HCT116 (cell line): Measurements from ENCODE around the gene DTWD2. TPM values are rescaled to one million over a fixed set of nuclear protein-coding genes. Genes with fewer than 3 reads are reported as not detected.

ENCODE experiments used
- ATAC-seq: fragments of 200-7000 bp; cut with Tn5 transposase; 2 replicates; pipeline ENCODE4 v1.9.1; 2020; ENCODE audit warnings: mild to moderate bottlenecking, moderate library complexity
- BruUV-seq: library from RNA; stranded (reverse); fragments of 400-500 nt; replicated peaks from 2 replicates; lab custom pipeline; 2021; lab: Mats Ljungman, UMichigan
- CTCF ChIA-PET: fragments of 300-600 bp; sonication (Branson Sonifier 250); formaldehyde crosslinking; loops from one replicate; lab custom pipeline; 2021; ENCODE audit warnings: antibody characterized with exemption; lab: Charles Lee
- POLR2A ChIA-PET: fragments of 300-600, 350-600 bp; sonication (Branson Sonifier 250); formaldehyde crosslinking; loops from one replicate; lab custom pipeline; 2021; ENCODE audit warnings: antibody characterized with exemption; lab: Charles Lee
- RAD21 ChIA-PET, 2 experiments: fragments of 300-600 bp; sonication (Branson Sonifier 250); formaldehyde crosslinking; loops; one replicate each; lab custom pipeline; 2023; ENCODE audit warnings: low total read pairs in 2 of 2; ENCODE audit not compliant: uncharacterized antibody in 2 of 2, unreplicated experiment in 2 of 2, low non-redundant PET in 1 of 2; lab: Charles Lee
- DNase-seq: peaks from one replicate; pipeline ENCODE4 v3.0.0-alpha.2; 2010; ENCODE audit warnings: low read depth, low spot score
- H2AFZ ChIP-seq: fragments of 200-600 bp; shearing (Covaris generic), sonication (generic); 2 replicates; pipeline ENCODE4 v1.6.1; 2017; ENCODE audit warnings: low read depth, mixed run types, mixed read lengths, antibody characterized with exemption, low read length; ENCODE audit not compliant: poor library complexity, severe bottlenecking
- H3K27ac ChIP-seq: 2 replicates; pipeline ENCODE4 v1.5.1; 2012; ENCODE audit warnings: low read depth, low read length
- H3K27me3 ChIP-seq: fragments of 200-600 bp; sonication (generic); 2 replicates; pipeline ENCODE4 v1.6.1; 2016; ENCODE audit warnings: mixed run types, low read length, mixed read lengths; ENCODE audit not compliant: insufficient read depth
- H3K36me3 ChIP-seq, 2 experiments: fragments of 200-500 bp in 1 of 2; fragments of 200-600 bp in 1 of 2; sonication (Bioruptor generic) in 1 of 2; sonication (generic) in 1 of 2; 2 replicates each; pipeline versions ENCODE4 v1.5.1 to v1.6.1; 2014 to 2016; ENCODE audit warnings: low read length in 2 of 2, inconsistent platforms in 1 of 2, mixed read lengths in 1 of 2, mixed run types in 1 of 2; ENCODE audit not compliant: insufficient read depth in 2 of 2, control insufficient read depth in 1 of 2
- H3K4me1 ChIP-seq, 2 experiments: fragments of 200-600 bp in 1 of 2; sonication (generic) in 1 of 2; 2 replicates each; pipeline versions ENCODE4 v1.5.1 to v1.6.1; 2012 to 2017; ENCODE audit warnings: low read length in 2 of 2, inconsistent platforms in 1 of 2, mild to moderate bottlenecking in 1 of 2, mixed read lengths in 1 of 2, mixed run types in 1 of 2, moderate library complexity in 1 of 2; ENCODE audit not compliant: insufficient read depth in 2 of 2, control insufficient read depth in 1 of 2
- H3K4me2 ChIP-seq: fragments of 200-600 bp; sonication (generic); 2 replicates; pipeline ENCODE4 v1.6.1; 2017; ENCODE audit warnings: mixed run types, low read length, mixed read lengths
- H3K4me3 ChIP-seq, 2 experiments: fragments of 200-600 bp in 1 of 2; sonication (generic) in 1 of 2; replicated peaks in 1 of 2; 2 replicates each; pipeline ENCODE4 v1.5.1; 2011 to 2016; ENCODE audit warnings: low read length in 2 of 2, control low read depth in 1 of 2, low read depth in 1 of 2, mild to moderate bottlenecking in 1 of 2, mixed read lengths in 1 of 2, mixed run types in 1 of 2
- H3K79me2 ChIP-seq: fragments of 200-600 bp; sonication (generic); 2 replicates; pipeline ENCODE4 v1.6.1; 2017; ENCODE audit warnings: mild to moderate bottlenecking, mixed run types, low read length, moderate library complexity, mixed read lengths; ENCODE audit not compliant: insufficient read depth
- H3K9ac ChIP-seq: fragments of 200-600 bp; sonication (generic); 2 replicates; pipeline ENCODE4 v1.6.1; 2016; ENCODE audit warnings: low read length, mixed read lengths
- H3K9me2 ChIP-seq: fragments of 200-600 bp; sonication (generic), shearing (Covaris generic); 2 replicates; pipeline ENCODE4 v1.6.1; 2017; ENCODE audit warnings: mixed run types, mild to moderate bottlenecking, moderate library complexity; ENCODE audit not compliant: insufficient read depth
- H3K9me3 ChIP-seq, 2 experiments: fragments of 200-500 bp in 1 of 2; fragments of 200-600 bp in 1 of 2; sonication (Bioruptor generic) in 1 of 2; sonication (generic) in 1 of 2; 2 replicates each; pipeline ENCODE4 v1.6.1; 2014 to 2017; ENCODE audit warnings: low read length in 2 of 2, mixed read lengths in 2 of 2, inconsistent platforms in 1 of 2, low read depth in 1 of 2, mild to moderate bottlenecking in 1 of 2, mixed run types in 1 of 2, moderate library complexity in 1 of 2; ENCODE audit not compliant: control insufficient read depth in 1 of 2, insufficient read depth in 1 of 2
- H4K20me1 ChIP-seq: fragments of 200-600 bp; sonication (generic), shearing (Covaris generic); 2 replicates; pipeline ENCODE4 v1.6.1; 2017; ENCODE audit warnings: mixed run types, mild to moderate bottlenecking, moderate library complexity; ENCODE audit not compliant: insufficient read depth
- CEBPB ChIP-seq: IDR thresholded peaks from 2 replicates; pipeline ENCODE4 v1.6.1; 2012; ENCODE audit warnings: low read depth
- EGR1 ChIP-seq: IDR thresholded peaks from 2 replicates; pipeline ENCODE4 v1.6.1; 2012; ENCODE audit warnings: low read depth
- EZH2 ChIP-seq: fragments of 200-600 bp; sonication (generic); IDR thresholded peaks from 2 replicates; pipeline ENCODE4 v1.6.1; 2017; ENCODE audit warnings: antibody characterized with exemption, mixed run types
- EZH2phosphoT487 ChIP-seq: fragments of 200-600 bp; IDR thresholded peaks from 2 replicates; pipeline ENCODE4 v1.6.1; 2018; ENCODE audit warnings: antibody characterized with exemption, borderline replicate concordance
- FOSL1 ChIP-seq: IDR thresholded peaks from 2 replicates; pipeline ENCODE4 v1.6.1; 2012; ENCODE audit warnings: low read depth
- JUND ChIP-seq: IDR thresholded peaks from 2 replicates; pipeline ENCODE4 v1.6.1; 2012
- POLR2A ChIP-seq: IDR thresholded peaks from 2 replicates; pipeline ENCODE4 v1.7.0; 2011; ENCODE audit warnings: borderline replicate concordance; ENCODE audit not compliant: insufficient read depth, insufficient read length; ENCODE audit errors: extremely low read depth
- POLR2AphosphoS5 ChIP-seq: IDR thresholded peaks from 2 replicates; pipeline ENCODE4 v1.6.1; 2011; ENCODE audit warnings: mild to moderate bottlenecking, low read depth, low read length, moderate library complexity
- SP1 ChIP-seq: IDR thresholded peaks from 2 replicates; pipeline ENCODE4 v1.6.1; 2012; ENCODE audit warnings: low read depth
- TCF7L2 ChIP-seq: IDR thresholded peaks from 2 replicates; pipeline ENCODE4 v1.7.0; 2011; ENCODE audit warnings: borderline replicate concordance, inconsistent platforms; ENCODE audit not compliant: insufficient read depth, insufficient read length; ENCODE audit errors: extremely low read depth
- ZFX ChIP-seq: fragments of 450-650 bp; IDR thresholded peaks from 2 replicates; pipeline ENCODE4 v1.6.1; 2017
- intact Hi-C: fragments of 100-400 bp; cut with micrococcal nuclease; formaldehyde crosslinking; loops from 2 replicates; pipeline ENCODE4 v1.10.0; 2022
- total RNA-seq: library from RNA; stranded (reverse); gene quantifications from one replicate; pipeline ENCODE4 v1.2.1, GENCODE V29; 2021; ENCODE audit not compliant: unreplicated experiment
- TF ChIP-seq, protein P1 (sequence below), 3 experiments: fragments of 200-600 bp in 1 of 3; sonication (generic) in 1 of 3; IDR thresholded peaks in 2 of 3; conservative IDR thresholded peaks in 1 of 3; 2 replicates each; pipeline ENCODE4 v1.5.1; 2012 to 2017; ENCODE audit warnings: low read depth in 2 of 3, low read length in 2 of 3, antibody characterized with exemption in 1 of 3, borderline replicate concordance in 1 of 3, control low read depth in 1 of 3, mild to moderate bottlenecking in 1 of 3, mixed read lengths in 1 of 3, mixed run types in 1 of 3, moderate library complexity in 1 of 3; ENCODE audit not compliant: insufficient read depth in 1 of 3
- TF ChIP-seq, protein P2 (sequence below): IDR thresholded peaks from 2 replicates; pipeline ENCODE4 v1.6.1; 2011; ENCODE audit warnings: mild to moderate bottlenecking, low read length, moderate library complexity; ENCODE audit not compliant: insufficient replicate concordance; ENCODE audit errors: extremely low read depth

The DTWD2 gene
- total RNA-seq, 1 experiment from 2014 or later: 5.2 TPM

DNA sequence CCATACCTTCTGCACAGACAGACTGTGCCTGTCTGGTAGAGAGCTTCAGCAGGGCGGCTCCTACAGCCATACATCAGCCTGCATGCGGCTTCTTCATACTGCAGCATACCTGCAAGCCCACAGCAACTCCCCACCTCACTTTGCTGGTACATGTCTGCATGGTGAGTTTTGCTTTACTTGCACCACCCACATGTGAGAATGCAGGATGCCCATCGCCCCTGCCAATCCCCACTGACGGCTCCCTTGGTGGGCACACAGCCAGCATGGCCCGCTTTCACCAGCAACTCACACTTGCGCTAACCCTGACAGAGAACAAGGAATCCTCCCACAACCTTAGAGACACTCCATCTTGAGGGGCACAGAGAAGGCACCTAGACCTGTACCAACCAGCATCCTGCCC is 114.9 kb downstream of the DTWD2 start (continued):
- TF ChIP-seq, protein P1, sequence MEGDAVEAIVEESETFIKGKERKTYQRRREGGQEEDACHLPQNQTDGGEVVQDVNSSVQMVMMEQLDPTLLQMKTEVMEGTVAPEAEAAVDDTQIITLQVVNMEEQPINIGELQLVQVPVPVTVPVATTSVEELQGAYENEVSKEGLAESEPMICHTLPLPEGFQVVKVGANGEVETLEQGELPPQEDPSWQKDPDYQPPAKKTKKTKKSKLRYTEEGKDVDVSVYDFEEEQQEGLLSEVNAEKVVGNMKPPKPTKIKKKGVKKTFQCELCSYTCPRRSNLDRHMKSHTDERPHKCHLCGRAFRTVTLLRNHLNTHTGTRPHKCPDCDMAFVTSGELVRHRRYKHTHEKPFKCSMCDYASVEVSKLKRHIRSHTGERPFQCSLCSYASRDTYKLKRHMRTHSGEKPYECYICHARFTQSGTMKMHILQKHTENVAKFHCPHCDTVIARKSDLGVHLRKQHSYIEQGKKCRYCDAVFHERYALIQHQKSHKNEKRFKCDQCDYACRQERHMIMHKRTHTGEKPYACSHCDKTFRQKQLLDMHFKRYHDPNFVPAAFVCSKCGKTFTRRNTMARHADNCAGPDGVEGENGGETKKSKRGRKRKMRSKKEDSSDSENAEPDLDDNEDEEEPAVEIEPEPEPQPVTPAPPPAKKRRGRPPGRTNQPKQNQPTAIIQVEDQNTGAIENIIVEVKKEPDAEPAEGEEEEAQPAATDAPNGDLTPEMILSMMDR (IDR thresholded peaks at IDR 0.05 in 2 of 3, conservative IDR thresholded peaks at IDR 0.05 in 1 of 3; ENCODE audit: borderline replicate concordance in 1 of 3, insufficient read depth in 1 of 3, low read depth in 2 of 3, low read length in 2 of 3): no peak

DNA sequence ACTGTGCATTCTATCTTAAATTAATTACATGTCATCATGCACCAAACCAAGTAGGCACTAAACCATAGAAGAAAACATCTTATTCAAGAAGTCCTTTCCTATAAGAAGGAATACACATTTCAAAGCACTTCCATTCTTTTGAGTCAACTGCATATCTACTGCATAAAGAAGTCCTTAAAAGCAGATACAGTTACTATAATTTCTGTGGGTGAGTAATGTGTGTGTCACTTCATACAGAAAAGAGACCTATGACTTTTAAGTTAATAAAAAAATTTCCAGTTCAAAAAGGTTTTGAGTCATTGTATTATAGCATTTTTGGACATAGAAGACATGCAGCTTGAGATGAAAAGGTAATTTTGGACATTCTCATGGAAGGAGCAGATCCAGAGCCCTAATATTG is 125.0 kb downstream of the DTWD2 start:
- ATAC-seq (no peak), DNase-seq (no peak)
- no peaks in the 10 kb centered on the region for H3K9me2 ChIP-seq
- no peaks in the 10 kb centered on the region for H3K27me3 ChIP-seq
- no peaks in the 10 kb centered on the region for H3K4me1 ChIP-seq
- no peak overlapping the region for H3K9ac ChIP-seq
- no peaks in the 10 kb centered on the region for H3K9me3 ChIP-seq
- H3K27ac ChIP-seq: no peak overlapping the region
- no TSS peak for BruUV-seq
- TF ChIP-seq FOSL1 (no peak), EZH2 (no peak), POLR2AphosphoS5 (no peak), ZFX (no peak), SP1 (no peak), CEBPB (no peak), EGR1 (no peak), EZH2phosphoT487 (no peak), TCF7L2 (no peak), JUND (no peak), POLR2A (no peak)
- TF ChIP-seq, protein P2, sequence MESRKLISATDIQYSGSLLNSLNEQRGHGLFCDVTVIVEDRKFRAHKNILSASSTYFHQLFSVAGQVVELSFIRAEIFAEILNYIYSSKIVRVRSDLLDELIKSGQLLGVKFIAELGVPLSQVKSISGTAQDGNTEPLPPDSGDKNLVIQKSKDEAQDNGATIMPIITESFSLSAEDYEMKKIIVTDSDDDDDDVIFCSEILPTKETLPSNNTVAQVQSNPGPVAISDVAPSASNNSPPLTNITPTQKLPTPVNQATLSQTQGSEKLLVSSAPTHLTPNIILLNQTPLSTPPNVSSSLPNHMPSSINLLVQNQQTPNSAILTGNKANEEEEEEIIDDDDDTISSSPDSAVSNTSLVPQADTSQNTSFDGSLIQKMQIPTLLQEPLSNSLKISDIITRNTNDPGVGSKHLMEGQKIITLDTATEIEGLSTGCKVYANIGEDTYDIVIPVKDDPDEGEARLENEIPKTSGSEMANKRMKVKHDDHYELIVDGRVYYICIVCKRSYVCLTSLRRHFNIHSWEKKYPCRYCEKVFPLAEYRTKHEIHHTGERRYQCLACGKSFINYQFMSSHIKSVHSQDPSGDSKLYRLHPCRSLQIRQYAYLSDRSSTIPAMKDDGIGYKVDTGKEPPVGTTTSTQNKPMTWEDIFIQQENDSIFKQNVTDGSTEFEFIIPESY: no peak
- POLR2A ChIA-PET: no interaction called here
- no peaks in the 10 kb centered on the region for H4K20me1 ChIP-seq
- intact Hi-C loops: no loop called here
- no peaks in the 10 kb centered on the region for H3K36me3 ChIP-seq
- H3K79me2 ChIP-seq: no peaks in the 10 kb centered on the region
- CTCF ChIA-PET: no interaction called here
- H3K4me2 ChIP-seq: no peak overlapping the region
- RAD21 ChIA-PET: no interaction called here
- no peak overlapping the region for H3K4me3 ChIP-seq
- no peak overlapping the region for H2AFZ ChIP-seq
